HG03565 (cell line): ENCODE measurements around the gene C16orf82.
"Not testable (repeated sequence)": the region's sequence is repeated elsewhere in the genome, so short reads cannot be mapped to it uniquely, and the experiment has no call there.

ENCODE experiments used
- ATAC-seq: cut with Tn5 transposase; IDR thresholded peaks from one replicate; pipeline ENCODE4 v1.9.1; 2021; ENCODE audit warnings: mild to moderate bottlenecking, moderate library complexity; ENCODE audit not compliant: unreplicated experiment

Gene C16orf82

GRCh38 chr16:27086031-27086430, 19.3 kb downstream of the C16orf82 start:
- ATAC-seq = not testable (repeated sequence)

- ATAC-seq = no peak
Measured at GRCh38 chr16:27088216-27088615, 21.5 kb downstream of the C16orf82 start.

- no peak for ATAC-seq
Measured at GRCh38 chr16:27096375-27096774, 29.6 kb downstream of the C16orf82 start.

GRCh38 chr16:27097800-27098230, 31.1 kb downstream of the C16orf82 start:
- no peak for ATAC-seq

- ATAC-seq = no peak
Measured at GRCh38 chr16:27098366-27099049, 31.8 kb downstream of the C16orf82 start.

- no peak for ATAC-seq
Measured at GRCh38 chr16:27102701-27103575, 36.2 kb downstream of the C16orf82 start.

- no peak for ATAC-seq
Measured at GRCh38 chr16:27103954-27104353, 37.2 kb downstream of the C16orf82 start.

- no peak for ATAC-seq
Measured at GRCh38 chr16:27106305-27106704, 39.6 kb downstream of the C16orf82 start.

GRCh38 chr16:27107185-27107592, 40.5 kb downstream of the C16orf82 start:
- no peak for ATAC-seq

GRCh38 chr16:27108051-27108770, 41.5 kb downstream of the C16orf82 start:
- no peak for ATAC-seq

- no peak for ATAC-seq
Measured at GRCh38 chr16:27108826-27109665, 42.3 kb downstream of the C16orf82 start.

- ATAC-seq = no peak
Measured at GRCh38 chr16:27109666-27110523, 43.2 kb downstream of the C16orf82 start.

GRCh38 chr16:27110524-27110896, 43.8 kb downstream of the C16orf82 start:
- ATAC-seq = no peak

- no peak for ATAC-seq
Measured at GRCh38 chr16:27111486-27111885, 44.8 kb downstream of the C16orf82 start.

GRCh38 chr16:27112093-27112811, 45.5 kb downstream of the C16orf82 start:
- no peak for ATAC-seq

- ATAC-seq = no peak
Measured at GRCh38 chr16:27113341-27113841, 46.7 kb downstream of the C16orf82 start.

GRCh38 chr16:27114006-27114405, 47.3 kb downstream of the C16orf82 start:
- no peak for ATAC-seq

- ATAC-seq = no peak
Measured at GRCh38 chr16:27118526-27118925, 51.8 kb downstream of the C16orf82 start.
